Skeletal muscle tissue (tissue), 4 donors: ENCODE data around the gene ANO8. TPM values are rescaled to one million over a fixed set of nuclear protein-coding genes. Genes with fewer than 3 reads are reported as not detected.
A peak's percentile ranks its signal among the peaks of the same experiment; 100 is the strongest.

ENCODE experiments used
- H3K27ac ChIP-seq: one replicate; pipeline ENCODE4 v1.7.0; 2013; ENCODE audit warnings: mild to moderate bottlenecking, low read depth, low read length, inconsistent platforms
- H3K27me3 ChIP-seq, 3 donors: one replicate each; pipeline ENCODE4 v1.7.0; 2013; ENCODE audit warnings: low read length in 3 of 3; ENCODE audit not compliant: control insufficient read depth in 3 of 3, insufficient read depth in 3 of 3
- H3K36me3 ChIP-seq, 3 donors: one replicate each; pipeline ENCODE4 v1.7.0; 2013; ENCODE audit warnings: low read length in 3 of 3; ENCODE audit not compliant: control insufficient read depth in 3 of 3, insufficient read depth in 3 of 3
- H3K4me1 ChIP-seq, 3 donors: one replicate each; pipeline ENCODE4 v1.7.0; 2013; ENCODE audit warnings: low read length in 3 of 3, mild to moderate bottlenecking in 3 of 3; ENCODE audit not compliant: control insufficient read depth in 3 of 3, insufficient read depth in 3 of 3
- H3K4me3 ChIP-seq, 3 donors: one replicate each; pipeline ENCODE4 v1.7.0; 2013; ENCODE audit warnings: low read length in 3 of 3
- H3K9ac ChIP-seq, 3 donors: one replicate each; pipeline ENCODE4 v1.7.0; 2013; ENCODE audit warnings: low read length in 3 of 3, mild to moderate bottlenecking in 3 of 3, moderate library complexity in 2 of 3, low read depth in 1 of 3
- H3K9me3 ChIP-seq, 3 donors: one replicate each; pipeline ENCODE4 v1.7.0; 2013; ENCODE audit warnings: low read length in 3 of 3; ENCODE audit not compliant: control insufficient read depth in 3 of 3
- total RNA-seq: library from RNA; depleted of rRNA; stranded (reverse); fragments of >200 nt; gene quantifications from one replicate; pipeline ENCODE4 v1.2.3, GENCODE V29; 2014
- donor health status: Osteomylitis.

Gene ANO8
- total RNA-seq, 1 donor from 2014 or later = 1.6 TPM

DNA sequence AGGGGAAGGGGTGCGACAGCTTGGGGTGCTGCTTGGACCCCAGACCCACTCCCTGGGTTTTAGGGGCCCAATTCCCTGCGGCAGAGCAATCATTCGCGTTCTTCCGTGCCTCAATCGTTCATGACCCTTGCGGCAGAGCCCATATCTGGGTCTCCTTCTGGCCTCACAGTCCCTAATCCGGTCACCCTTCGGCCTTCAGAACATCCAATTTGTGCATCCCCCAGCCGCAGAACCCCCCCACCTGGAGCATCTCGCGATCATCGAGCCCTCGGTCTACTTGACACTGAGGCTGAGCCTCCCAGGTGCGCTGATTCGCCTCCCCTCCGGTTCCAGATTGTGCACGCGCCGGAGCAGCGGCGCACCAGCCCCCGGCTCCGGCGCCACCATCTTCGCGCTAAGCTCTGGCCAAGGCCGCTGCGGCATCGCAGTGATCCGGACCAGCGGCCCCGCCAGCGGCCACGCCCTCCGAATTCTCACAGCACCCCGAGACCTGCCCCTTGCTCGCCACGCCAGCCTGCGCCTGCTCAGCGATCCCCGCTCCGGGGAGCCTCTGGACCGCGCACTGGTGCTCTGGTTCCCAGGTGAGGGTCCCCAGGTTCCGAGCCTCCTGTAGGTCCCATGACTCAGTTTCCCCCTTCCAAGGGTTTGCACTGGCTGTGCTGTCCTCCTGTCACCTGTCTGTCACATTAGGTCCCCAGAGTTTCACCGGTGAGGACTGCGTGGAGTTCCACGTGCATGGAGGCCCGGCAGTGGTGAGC lies 3.2 kb upstream of the ANO8 start:
- no peaks in the 10 kb centered on the region for H3K27me3 ChIP-seq
- H3K27ac ChIP-seq = peak overlapping the region; percentile 94
- no peaks in the 10 kb centered on the region for H3K9me3 ChIP-seq
- H3K9ac ChIP-seq = peak overlapping the region; percentile 85 to 91 (median 86)
- H3K4me1 ChIP-seq = peaks cover 26 to 38% (median 26%) of the 10 kb centered on the region in 3 donors
- H3K36me3 ChIP-seq = peaks cover 0 to 14% (median 4%) of the 10 kb centered on the region in 3 donors
- H3K4me3 ChIP-seq = peak overlapping the region; percentile 95 to 96 (median 96)

GRCh38 chr19:17336872-17337674 lies 2.4 kb upstream of the ANO8 start, which contains the start of gene GTPBP3:
TSS of gene GTPBP3 (plus strand) at chr19:17337553. CDS start at chr19:17337612, 59 bp downstream.
- peaks cover 2 to 20% (median 4%) of the 10 kb centered on the region in 3 donors for H3K36me3 ChIP-seq
- peak within 1 kb of the TSS; percentile 94 for H3K27ac ChIP-seq
- no peaks in the 10 kb centered on the region for H3K9me3 ChIP-seq
- no peaks in the 10 kb centered on the region for H3K27me3 ChIP-seq
- peak within 1 kb of the TSS; percentile 86 to 95 (median 91) for H3K9ac ChIP-seq
- peak within 1 kb of the TSS; percentile 95 to 96 (median 96) for H3K4me3 ChIP-seq
- peaks cover 26 to 38% (median 26%) of the 10 kb centered on the region in 3 donors for H3K4me1 ChIP-seq

DNA sequence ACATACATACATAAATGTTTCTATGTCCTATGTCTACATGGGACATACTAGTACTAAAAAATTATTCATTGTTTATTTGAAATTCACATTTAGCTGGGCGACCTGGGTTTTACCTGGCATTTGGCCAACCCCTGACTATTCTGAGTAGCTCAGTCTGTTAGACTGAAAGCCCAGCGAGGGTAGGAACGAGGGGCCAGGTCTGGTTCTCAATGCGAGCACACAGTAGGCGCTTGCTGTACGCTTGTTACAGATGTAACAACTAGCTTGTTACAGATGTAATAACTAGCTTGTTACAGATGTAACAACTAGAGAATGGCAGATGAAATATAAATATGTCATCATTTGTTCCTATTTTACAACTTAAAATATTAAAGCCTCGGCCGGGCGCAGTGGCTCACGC lies 920 bp upstream of the ANO8 start:
- Histone ChIP-seq H3K27me3 (no peaks in the 10 kb centered on the region), H3K9me3 (no peaks in the 10 kb centered on the region), H3K27ac (peak overlapping the region; percentile 19), H3K4me3 (peak overlapping the region; percentile 81 to 85 (median 84)), H3K36me3 (peaks cover 6 to 21% (median 12%) of the 10 kb centered on the region in 3 donors), H3K9ac (peak overlapping the region in 1 of 3 donors; percentile 81), H3K4me1 (peaks cover 26 to 38% (median 26%) of the 10 kb centered on the region in 3 donors)

- Histone ChIP-seq H3K4me3 (peak overlapping the region; percentile 81 to 85 (median 84)), H3K9ac (peak overlapping the region; percentile 73 to 89 (median 81))
Measured at GRCh38 chr19:17333611-17334413, 843 bp downstream of the ANO8 start.

GRCh38 chr19:17332677-17333581 lies 1.7 kb downstream of the ANO8 start:
- Histone ChIP-seq H3K36me3 (peaks cover 11 to 25% (median 14%) of the 10 kb centered on the region in 3 donors), H3K27ac (no peak overlapping the region), H3K4me1 (peaks cover 19 to 29% (median 22%) of the 10 kb centered on the region in 3 donors), H3K27me3 (no peaks in the 10 kb centered on the region), H3K4me3 (no peak overlapping the region), H3K9ac (no peak overlapping the region), H3K9me3 (no peaks in the 10 kb centered on the region)

More at GRCh38 chr19:17333611-17334413, 843 bp downstream of the ANO8 start:
- Histone ChIP-seq H3K9me3 (no peaks in the 10 kb centered on the region), H3K4me1 (peaks cover 26 to 38% (median 26%) of the 10 kb centered on the region in 3 donors), H3K36me3 (peaks cover 11 to 29% (median 16%) of the 10 kb centered on the region in 3 donors), H3K27me3 (no peaks in the 10 kb centered on the region), H3K27ac (peak overlapping the region; percentile 42)

DNA sequence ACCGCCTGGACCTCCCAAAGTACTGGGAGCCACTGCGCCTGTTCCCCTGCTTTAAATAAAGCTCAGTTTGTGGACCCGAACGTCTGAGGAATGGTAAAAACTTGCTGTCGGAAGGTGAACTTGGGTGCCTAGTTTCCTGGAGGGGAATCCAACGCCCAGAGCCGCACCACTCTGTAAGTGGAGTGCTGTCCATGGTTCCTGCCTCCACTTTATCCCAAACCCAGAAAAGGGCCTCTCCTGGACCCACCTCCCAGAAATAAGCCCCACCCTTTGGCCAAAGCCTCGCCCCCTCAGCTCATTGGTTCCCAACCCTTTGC lies 2.3 kb downstream of the ANO8 start:
- Histone ChIP-seq H3K9me3 (no peaks in the 10 kb centered on the region), H3K4me3 (no peak overlapping the region), H3K4me1 (peaks cover 15 to 23% (median 17%) of the 10 kb centered on the region in 3 donors), H3K36me3 (peaks cover 16 to 25% (median 19%) of the 10 kb centered on the region in 3 donors), H3K27me3 (no peaks in the 10 kb centered on the region), H3K27ac (no peak overlapping the region), H3K9ac (no peak overlapping the region)

DNA sequence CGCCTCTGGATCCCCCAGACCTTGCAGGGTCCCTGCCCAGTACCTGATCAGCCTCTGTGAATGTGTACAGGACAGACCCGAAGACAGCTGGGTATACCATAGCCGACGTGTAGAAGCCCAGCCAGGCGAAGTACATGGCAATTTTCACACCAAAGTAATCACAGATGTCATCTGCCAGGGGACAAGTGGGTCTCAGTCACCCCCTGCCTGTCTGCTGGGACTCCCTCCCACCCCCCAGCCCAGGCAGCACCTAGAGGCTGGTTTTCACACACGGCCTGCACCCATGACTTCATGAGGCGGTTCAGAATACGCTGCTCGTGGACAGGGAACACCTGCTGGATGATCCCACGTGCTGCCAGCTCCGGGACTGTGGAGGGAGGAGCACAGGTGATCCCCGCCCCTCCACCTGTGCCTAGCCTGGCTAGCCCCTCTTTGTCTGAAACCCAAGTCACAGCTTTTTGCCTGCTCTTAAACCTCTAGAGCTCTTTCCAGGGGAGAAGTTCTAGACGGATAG lies 3.6 kb downstream of the ANO8 start:
- Histone ChIP-seq H3K9ac (no peak overlapping the region), H3K9me3 (no peaks in the 10 kb centered on the region), H3K4me1 (peaks cover 13 to 16% (median 14%) of the 10 kb centered on the region in 3 donors)

GRCh38 chr19:17330262-17331044 lies 4.2 kb downstream of the ANO8 start:
- Histone ChIP-seq H3K4me3 (no peak overlapping the region), H3K9me3 (no peaks in the 10 kb centered on the region), H3K27ac (no peak overlapping the region), H3K9ac (no peak overlapping the region), H3K27me3 (no peaks in the 10 kb centered on the region), H3K4me1 (peaks cover 12 to 14% (median 13%) of the 10 kb centered on the region in 3 donors), H3K36me3 (peaks cover 19 to 33% (median 20%) of the 10 kb centered on the region in 3 donors)

More for the DNA sequence above, 3.6 kb downstream of the ANO8 start:
- Histone ChIP-seq H3K4me3 (no peak overlapping the region), H3K36me3 (peaks cover 19 to 33% (median 20%) of the 10 kb centered on the region in 3 donors), H3K27ac (no peak overlapping the region), H3K27me3 (no peaks in the 10 kb centered on the region)
